Tibial nerve (tissue), 4 donors: ENCODE results near the gene LHX2. TPM values are rescaled to one million over a fixed set of nuclear protein-coding genes. Genes with fewer than 3 reads are reported as not detected.

Experiments used
- DNase-seq, 2 donors: peaks; one replicate each; pipeline ENCODE4 v3.0.0-alpha.2; 2019; ENCODE audit warnings: low spot score in 2 of 2
- H3K27ac ChIP-seq, 4 donors: fragments of 200-600 bp; sonication (generic) in 3 of 4; one replicate each; pipeline ENCODE4 v1.5.1; 2017 to 2019; ENCODE audit warnings: mild to moderate bottlenecking in 1 of 4
- H3K27me3 ChIP-seq, 2 donors: fragments of 200-600 bp; sonication (generic) in 1 of 2; one replicate each; pipeline versions ENCODE4 v1.5.1 to v1.6.0; 2017 to 2019
- H3K36me3 ChIP-seq, 3 donors: fragments of 200-600 bp; sonication (generic); one replicate each; pipeline ENCODE4 v1.5.1; 2018 to 2019
- H3K4me1 ChIP-seq, 4 donors: fragments of 200-600 bp; sonication (generic) in 3 of 4; one replicate each; pipeline ENCODE4 v1.5.1; 2017 to 2019
- H3K4me3 ChIP-seq, 4 donors: fragments of 200-600 bp; sonication (generic) in 3 of 4; one replicate each; pipeline ENCODE4 v1.5.1; 2017 to 2019; ENCODE audit warnings: mild to moderate bottlenecking in 1 of 4, moderate library complexity in 1 of 4
- H3K9me3 ChIP-seq, 4 donors: fragments of 200-600 bp; sonication (generic) in 3 of 4; one replicate each; pipeline ENCODE4 v1.5.1; 2017 to 2019
- CTCF ChIP-seq, 5 experiments: fragments of 200-600 bp in 3 of 5; fragments of 450-650 bp in 2 of 5; sonication (generic) in 3 of 5; IDR thresholded peaks; one replicate each; pipeline ENCODE4 v1.5.1; 2016 to 2019; ENCODE audit warnings: antibody characterized with exemption in 5 of 5, mild to moderate bottlenecking in 3 of 5, moderate library complexity in 2 of 5
- EP300 ChIP-seq, 2 donors: sonication (generic); formaldehyde crosslinking; IDR thresholded peaks; one replicate each; pipeline ENCODE4 v1.6.1; 2017; ENCODE audit warnings: antibody characterized with exemption in 2 of 2, mild to moderate bottlenecking in 1 of 2
- POLR2A ChIP-seq, 2 donors: fragments of 450-650 bp; IDR thresholded peaks; one replicate each; pipeline ENCODE4 v1.6.1; 2017; ENCODE audit warnings: antibody characterized with exemption in 2 of 2, mild to moderate bottlenecking in 2 of 2, moderate library complexity in 2 of 2
- WGBS, 2 donors: methylation state at CpG; one replicate each; pipeline ENCODE4 v1.1.5; 2018; 5-methylcytosine and 5-hydroxymethylcytosine counted together
- total RNA-seq, 4 donors: library from RNA; depleted of rRNA; stranded (reverse); fragments of >200 nt; gene quantifications; one replicate each; pipeline ENCODE4 v1.1.0, GENCODE V29; 2016

Gene LHX2
- total RNA-seq, 4 donors from 2014 or later = not detected

DNA sequence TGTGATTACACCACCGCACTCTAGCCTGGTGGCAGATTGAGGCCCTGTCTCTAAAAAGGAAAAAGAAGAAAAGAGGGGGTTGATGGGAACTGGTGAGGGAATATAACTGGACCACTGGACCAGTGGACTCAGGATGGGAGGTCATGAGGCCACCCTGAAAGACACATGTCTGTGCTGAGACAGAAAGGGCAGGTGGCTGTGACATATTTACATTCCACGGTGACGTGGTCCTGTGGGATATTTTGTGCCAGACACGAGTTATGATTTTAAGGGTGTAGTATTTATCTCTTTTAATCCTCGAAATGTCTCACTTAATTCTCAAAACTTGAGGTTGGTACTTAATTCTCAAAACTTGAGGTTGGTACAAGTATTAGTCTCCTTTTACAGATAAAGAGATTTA, 32.9 kb downstream of the LHX2 start:
- DNase-seq = no peak
- Histone ChIP-seq H3K9me3 (no peaks in the 10 kb centered on the region), H3K27ac (no peak overlapping the region), H3K27me3 (peaks cover 0 to 79% of the 10 kb centered on the region in 2 donors), H3K4me3 (no peak overlapping the region), H3K4me1 (peaks cover 0 to 35% (median 19%) of the 10 kb centered on the region in 4 donors), H3K36me3 (no peaks in the 10 kb centered on the region)
- TF ChIP-seq POLR2A (IDR thresholded peaks at IDR 0.05) = no peak
- no peak for TF ChIP-seq CTCF (IDR thresholded peaks at IDR 0.05)
- no peak for TF ChIP-seq EP300 (IDR thresholded peaks at IDR 0.05)
- WGBS, 2 donors = 82 to 95% methylated on average over 5 of the region's 5 CpGs

DNA sequence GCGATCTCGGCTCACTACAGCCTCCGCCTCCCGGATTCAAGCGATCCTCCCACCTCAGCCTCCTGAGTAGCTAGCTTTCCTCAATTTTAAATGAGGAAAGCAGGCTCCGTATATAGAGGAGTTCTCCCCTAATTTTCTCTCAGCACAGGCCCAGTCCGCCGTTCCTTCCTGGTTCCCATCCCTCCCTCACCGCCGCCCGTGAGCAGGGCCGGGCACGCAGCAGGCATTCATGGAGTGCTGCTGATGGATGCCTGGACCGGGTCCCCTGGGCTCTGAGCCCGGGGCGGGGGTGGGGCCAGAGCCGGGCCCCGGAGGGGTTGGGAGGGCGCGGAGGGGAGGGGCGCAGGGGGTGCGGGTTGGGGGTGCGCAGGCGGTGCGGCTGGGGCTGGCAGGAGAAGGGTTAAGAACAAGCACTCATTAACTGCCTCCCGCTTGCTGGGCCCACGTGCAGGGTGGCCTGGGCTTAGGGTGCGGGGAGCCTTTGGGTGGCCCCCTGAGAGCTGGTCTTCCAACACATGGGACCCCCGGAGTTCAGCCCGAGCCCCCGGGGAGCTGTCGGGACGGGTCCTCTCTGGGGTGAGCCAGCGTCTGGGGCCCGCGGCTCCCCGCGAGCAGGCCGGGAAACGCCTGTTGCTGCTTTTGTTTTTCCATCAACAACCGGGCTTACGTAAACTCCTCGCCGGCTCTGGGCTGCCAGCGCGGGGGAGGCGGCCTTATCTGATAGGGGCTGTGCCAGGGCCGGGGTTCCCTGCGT, 33.7 kb downstream of the LHX2 start:
- peaks cover 0 to 74% of the 10 kb centered on the region in 2 donors for H3K27me3 ChIP-seq
- peaks cover 0 to 34% (median 19%) of the 10 kb centered on the region in 4 donors for H3K4me1 ChIP-seq
- no peak for DNase-seq
- WGBS, 2 donors = 12 to 13% methylated on average over 32 to 36 of the region's 49 CpGs
- H3K36me3 ChIP-seq = no peaks in the 10 kb centered on the region
- H3K9me3 ChIP-seq = no peaks in the 10 kb centered on the region
- peak overlapping the region in 1 of 4 donors; percentile 38 for H3K27ac ChIP-seq
- peak overlapping the region; percentile 22 to 52 (median 32) for H3K4me3 ChIP-seq
- TF ChIP-seq POLR2A (IDR thresholded peaks at IDR 0.05) (no peak), EP300 (IDR thresholded peaks at IDR 0.05) (no peak), CTCF (IDR thresholded peaks at IDR 0.05) (no peak)

GRCh38 chr9:124045830-124046177, 34.2 kb downstream of the LHX2 start:
- DNase-seq = no peak
- Histone ChIP-seq H3K36me3 (no peaks in the 10 kb centered on the region), H3K27me3 (peaks cover 0 to 69% of the 10 kb centered on the region in 2 donors), H3K27ac (no peak overlapping the region), H3K9me3 (no peaks in the 10 kb centered on the region), H3K4me3 (peak overlapping the region; percentile 22 to 52 (median 32)), H3K4me1 (peaks cover 0 to 29% (median 18%) of the 10 kb centered on the region in 4 donors)
- TF ChIP-seq POLR2A (IDR thresholded peaks at IDR 0.05) = no peak
- no peak for TF ChIP-seq EP300 (IDR thresholded peaks at IDR 0.05)
- no peak for TF ChIP-seq CTCF (IDR thresholded peaks at IDR 0.05)
- WGBS, 2 donors = 8 to 29% methylated on average over 7 to 18 of the region's 18 CpGs

GRCh38 chr9:124046189-124046588, 34.6 kb downstream of the LHX2 start:
- Histone ChIP-seq H3K9me3 (no peaks in the 10 kb centered on the region), H3K4me1 (peaks cover 0 to 25% (median 14%) of the 10 kb centered on the region in 4 donors), H3K27me3 (peaks cover 0 to 65% of the 10 kb centered on the region in 2 donors), H3K4me3 (no peak overlapping the region), H3K27ac (no peak overlapping the region), H3K36me3 (no peaks in the 10 kb centered on the region)
- 66 to 72% methylated on average over 10 of the region's 10 CpGs for WGBS, 2 donors
- no peak for DNase-seq
- TF ChIP-seq POLR2A (IDR thresholded peaks at IDR 0.05) (no peak), CTCF (IDR thresholded peaks at IDR 0.05) (no peak), EP300 (IDR thresholded peaks at IDR 0.05) (no peak)

DNA sequence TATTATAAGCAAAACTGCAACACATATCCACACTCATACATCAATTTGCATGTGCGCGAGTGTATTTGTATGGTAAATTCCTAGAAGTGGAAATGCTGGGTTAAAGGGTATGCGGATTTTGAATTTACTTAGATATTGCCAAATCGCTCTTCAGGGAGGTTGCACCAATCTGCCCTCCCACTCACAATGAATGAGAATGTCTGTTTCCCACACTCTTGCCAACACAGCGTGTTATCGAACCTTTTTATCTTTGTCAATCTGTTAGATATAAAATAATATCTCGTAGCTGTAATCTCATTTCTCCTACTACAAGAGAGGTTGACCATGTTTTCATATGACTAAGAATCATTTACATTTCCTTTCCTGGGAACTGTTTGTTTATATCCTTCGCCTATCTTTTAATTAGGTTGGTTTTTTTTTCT, 35.7 kb downstream of the LHX2 start:
- no peak for DNase-seq
- Histone ChIP-seq H3K4me1 (peaks cover 0 to 14% (median 11%) of the 10 kb centered on the region in 4 donors), H3K36me3 (no peaks in the 10 kb centered on the region), H3K4me3 (no peak overlapping the region), H3K27ac (no peak overlapping the region), H3K27me3 (peaks cover 0 to 54% of the 10 kb centered on the region in 2 donors), H3K9me3 (no peaks in the 10 kb centered on the region)
- TF ChIP-seq CTCF (IDR thresholded peaks at IDR 0.05) = no peak
- TF ChIP-seq POLR2A (IDR thresholded peaks at IDR 0.05) = no peak
- TF ChIP-seq EP300 (IDR thresholded peaks at IDR 0.05) = no peak
- WGBS, 2 donors = 73 to 82% methylated on average over 8 of the region's 8 CpGs
